IPS-20b (cell line): Measurements from ENCODE around the gene PEPD.

Experiments used
- H3K27ac ChIP-seq: one replicate; pipeline ENCODE4 v1.5.1; 2013; ENCODE audit warnings: low read length
- H3K27me3 ChIP-seq: 2 replicates; pipeline ENCODE4 v1.6.1; 2013; ENCODE audit warnings: mild to moderate bottlenecking, low read length, inconsistent platforms; ENCODE audit not compliant: insufficient read depth
- H3K36me3 ChIP-seq: 2 replicates; pipeline ENCODE4 v1.6.1; 2013; ENCODE audit warnings: low read depth, mild to moderate bottlenecking, inconsistent platforms, low read length, moderate library complexity; ENCODE audit not compliant: insufficient read depth
- H3K4me1 ChIP-seq: 2 replicates; pipeline ENCODE4 v1.6.1; 2013; ENCODE audit warnings: mild to moderate bottlenecking, control low read depth, inconsistent platforms, low read length, moderate library complexity; ENCODE audit not compliant: insufficient read depth
- H3K4me3 ChIP-seq: 2 replicates; pipeline ENCODE4 v1.5.1; 2013; ENCODE audit warnings: mild to moderate bottlenecking, low read length, inconsistent platforms
- H3K9ac ChIP-seq: 2 replicates; pipeline ENCODE4 v1.6.1; 2013; ENCODE audit warnings: low read depth, mild to moderate bottlenecking, inconsistent platforms, low read length, moderate library complexity
- H3K9me3 ChIP-seq: 2 replicates; pipeline ENCODE4 v1.6.1; 2013; ENCODE audit warnings: mild to moderate bottlenecking, low read depth, low read length, inconsistent platforms; ENCODE audit not compliant: insufficient read depth

The PEPD gene

DNA sequence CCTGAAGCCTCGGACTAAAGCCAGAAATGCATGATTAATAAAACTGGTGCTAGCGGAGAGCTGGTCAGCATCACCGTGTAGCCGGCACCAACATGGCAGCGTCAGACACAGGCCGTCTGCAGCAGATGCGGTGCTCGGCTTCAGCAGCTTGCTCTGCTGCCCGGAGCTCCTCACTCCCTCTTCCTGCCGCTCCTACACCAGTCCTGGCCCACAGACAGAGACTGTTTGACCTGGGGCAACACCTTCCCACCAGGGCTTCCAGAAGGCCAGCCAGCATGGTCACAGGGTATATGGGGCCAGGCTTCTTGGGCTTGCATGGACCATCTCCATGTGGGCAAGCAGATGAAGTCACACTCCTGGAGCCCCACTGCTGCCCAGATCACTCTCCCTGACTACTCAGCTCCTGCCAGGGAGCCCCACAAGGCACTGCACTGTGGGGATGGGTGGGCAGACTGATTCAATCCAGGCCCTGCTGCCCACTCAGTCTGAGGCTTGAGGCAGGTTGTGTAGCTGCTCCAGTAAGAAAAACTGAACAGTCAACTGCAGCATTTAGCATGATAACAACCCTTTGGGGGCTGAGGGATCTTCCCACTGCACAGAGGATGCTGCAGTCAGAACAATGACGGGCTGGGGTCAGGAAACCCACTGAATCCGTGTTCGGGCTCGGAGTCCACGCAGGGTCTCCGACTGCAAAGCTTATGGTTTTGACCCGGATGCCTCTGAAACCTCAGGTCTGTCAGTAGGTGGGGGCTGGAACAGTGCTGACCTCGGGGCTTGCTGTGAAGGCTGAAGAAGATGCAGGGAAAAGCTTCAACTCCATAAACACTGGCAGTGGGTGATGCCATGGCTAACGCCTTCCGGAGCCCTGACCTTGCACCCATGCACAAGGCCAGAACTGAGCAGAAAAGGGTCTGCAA lies 102.5 kb downstream of the PEPD start:
- no peaks in the 10 kb centered on the region for H3K9me3 ChIP-seq
- no peak overlapping the region for H3K27ac ChIP-seq
- peaks cover 13% of the 10 kb centered on the region; the same call in 1 of the 2 replicates for H3K4me1 ChIP-seq
- H3K4me3 ChIP-seq = no peak overlapping the region
- no peaks in the 10 kb centered on the region for H3K36me3 ChIP-seq
- H3K27me3 ChIP-seq = no peaks in the 10 kb centered on the region
- H3K9ac ChIP-seq = no peak overlapping the region

DNA sequence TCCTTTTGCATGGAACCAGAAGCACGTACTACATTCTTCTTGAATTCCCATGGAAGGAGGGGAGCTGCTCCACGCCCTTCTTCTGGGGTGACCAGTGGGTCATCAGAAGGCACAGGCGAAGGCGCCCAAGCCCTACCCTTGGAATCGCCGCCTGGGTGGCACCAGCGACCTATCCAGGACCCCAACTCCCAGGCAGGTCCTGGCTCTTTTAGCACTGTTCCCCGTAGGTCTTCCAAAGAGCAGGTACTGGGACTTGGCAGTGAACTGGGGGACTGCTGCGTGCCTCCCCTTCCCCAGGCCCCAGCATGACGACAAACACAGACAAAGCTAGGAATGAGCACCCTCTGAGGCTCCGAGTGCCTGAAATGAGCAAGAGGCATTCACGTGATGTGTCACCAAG lies 103.1 kb downstream of the PEPD start:
- Histone ChIP-seq H3K4me3 (no peak overlapping the region), H3K27me3 (no peaks in the 10 kb centered on the region), H3K36me3 (no peaks in the 10 kb centered on the region), H3K9ac (no peak overlapping the region), H3K9me3 (no peaks in the 10 kb centered on the region), H3K27ac (no peak overlapping the region), H3K4me1 (peaks cover 13% of the 10 kb centered on the region; the same call in 1 of the 2 replicates)

DNA sequence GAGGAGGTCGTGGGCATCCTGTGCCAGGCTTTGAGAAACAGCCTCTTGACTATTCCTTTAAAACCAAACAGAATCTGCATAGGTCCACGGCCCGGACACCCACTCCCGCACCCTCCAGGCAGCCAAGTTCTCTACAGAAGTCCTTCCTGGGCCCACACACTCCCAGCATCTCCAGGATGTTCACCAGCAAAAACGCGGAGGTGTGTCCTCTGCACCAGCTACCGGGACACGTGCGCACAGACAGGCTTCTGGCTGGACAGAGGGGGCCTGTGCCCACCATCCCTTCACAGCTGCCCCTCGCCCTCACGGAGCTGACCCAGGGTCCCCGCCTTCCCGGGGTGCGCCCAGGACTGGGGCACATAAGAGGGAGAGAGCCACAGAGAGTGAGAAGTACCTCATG lies 103.8 kb downstream of the PEPD start:
- Histone ChIP-seq H3K27ac (no peak overlapping the region), H3K4me3 (no peak overlapping the region), H3K27me3 (no peaks in the 10 kb centered on the region), H3K9me3 (no peaks in the 10 kb centered on the region), H3K9ac (no peak overlapping the region), H3K4me1 (peaks cover 13% of the 10 kb centered on the region; the same call in 1 of the 2 replicates), H3K36me3 (no peaks in the 10 kb centered on the region)

DNA sequence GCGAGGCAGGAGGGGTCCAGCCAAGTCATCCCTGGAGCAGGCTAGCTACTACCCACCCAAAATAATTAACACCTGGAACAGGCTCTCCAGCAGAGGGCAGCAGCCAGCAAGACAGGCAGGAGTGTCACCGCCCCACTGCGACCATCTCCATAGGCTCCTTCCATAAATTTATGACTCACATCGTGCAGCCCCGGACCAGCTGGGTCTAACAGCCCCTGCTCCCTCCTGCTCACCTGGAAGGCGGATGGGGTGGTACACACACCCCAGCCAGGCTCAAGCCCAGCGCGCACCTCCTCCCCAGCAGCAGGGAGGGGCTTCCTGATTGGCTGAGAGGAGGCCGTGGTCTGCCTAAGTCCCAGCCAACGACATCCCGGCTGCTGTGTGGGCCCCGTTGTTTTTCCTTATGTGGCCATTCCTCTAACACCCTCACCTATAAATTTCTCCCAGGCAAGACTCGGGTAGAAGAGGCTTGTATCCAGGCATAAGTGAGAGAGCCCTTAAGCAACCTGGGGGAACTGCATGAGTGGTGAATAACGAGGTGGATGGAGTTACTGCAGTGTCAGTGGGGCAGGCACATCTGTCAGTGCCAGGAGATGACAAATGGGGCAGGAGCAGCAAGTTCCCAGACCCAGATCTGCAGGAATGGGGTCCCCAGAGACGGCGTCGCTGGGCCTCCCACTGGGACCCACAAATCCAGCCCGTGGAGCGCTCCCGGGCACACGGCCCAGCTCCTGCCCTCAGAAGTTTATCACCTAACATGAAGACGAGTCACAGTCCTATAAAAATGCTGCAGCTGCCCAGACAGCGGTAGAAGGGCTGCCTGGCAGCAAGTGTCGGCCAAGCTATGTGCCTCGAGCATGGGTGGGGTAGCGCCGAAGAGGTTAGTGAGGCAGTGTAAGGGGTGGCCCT lies 105.0 kb downstream of the PEPD start:
- Histone ChIP-seq H3K27me3 (no peaks in the 10 kb centered on the region), H3K27ac (no peak overlapping the region), H3K4me3 (no peak overlapping the region; the same call in 1 of the 2 replicates), H3K9ac (no peak overlapping the region), H3K9me3 (no peaks in the 10 kb centered on the region), H3K4me1 (peaks cover 13% of the 10 kb centered on the region; the same call in 1 of the 2 replicates), H3K36me3 (no peaks in the 10 kb centered on the region)

DNA sequence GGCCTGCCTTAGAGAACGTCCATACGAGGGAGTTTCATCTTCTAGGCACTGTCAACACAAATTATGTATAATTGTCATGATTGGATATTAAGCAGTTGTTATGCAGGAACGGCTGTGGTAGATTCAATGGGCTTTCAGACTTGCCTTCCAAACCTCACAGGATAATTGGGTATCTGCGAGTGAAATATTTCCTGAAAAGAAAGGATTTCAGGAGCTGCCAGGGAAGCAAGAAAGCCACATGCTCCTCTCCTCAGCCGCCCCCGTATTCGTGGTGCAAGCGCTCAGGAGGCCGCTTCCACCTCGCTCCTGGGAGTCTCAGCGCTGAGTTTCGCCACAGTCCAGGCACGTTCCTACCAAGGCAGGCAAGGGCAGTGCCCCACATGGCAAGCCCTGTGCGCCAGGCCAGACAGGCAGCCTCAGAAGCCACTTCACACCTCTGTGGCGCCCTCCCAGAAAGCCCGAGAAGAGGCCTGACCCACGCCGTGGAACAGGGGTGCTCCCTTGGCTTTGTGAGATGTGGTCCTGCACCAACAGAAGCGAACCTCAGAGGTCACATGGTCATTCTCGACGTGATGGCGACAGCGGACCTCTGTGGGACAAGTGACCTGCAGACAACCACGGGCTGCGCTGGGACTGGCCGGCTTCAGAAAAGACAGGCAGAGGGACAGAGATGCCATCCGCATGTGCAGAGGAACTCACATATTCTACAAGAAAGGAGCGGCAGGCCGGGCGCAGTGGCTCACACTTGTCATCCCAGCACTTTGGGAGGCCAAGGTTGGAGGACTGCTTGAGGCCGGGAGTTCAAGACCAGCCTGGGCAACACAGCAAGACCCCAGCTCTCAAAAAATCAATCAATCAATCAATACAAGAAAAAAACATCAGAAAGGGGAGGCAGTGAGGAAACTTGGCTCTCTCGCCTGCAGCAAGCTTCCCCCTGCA lies 106.7 kb downstream of the PEPD start:
- no peak overlapping the region for H3K4me3 ChIP-seq
- H3K4me1 ChIP-seq = peaks cover 13% of the 10 kb centered on the region; the same call in 1 of the 2 replicates
- no peaks in the 10 kb centered on the region for H3K36me3 ChIP-seq
- no peaks in the 10 kb centered on the region for H3K27me3 ChIP-seq
- H3K27ac ChIP-seq = no peak overlapping the region
- no peaks in the 10 kb centered on the region for H3K9me3 ChIP-seq
- H3K9ac ChIP-seq = no peak overlapping the region

DNA sequence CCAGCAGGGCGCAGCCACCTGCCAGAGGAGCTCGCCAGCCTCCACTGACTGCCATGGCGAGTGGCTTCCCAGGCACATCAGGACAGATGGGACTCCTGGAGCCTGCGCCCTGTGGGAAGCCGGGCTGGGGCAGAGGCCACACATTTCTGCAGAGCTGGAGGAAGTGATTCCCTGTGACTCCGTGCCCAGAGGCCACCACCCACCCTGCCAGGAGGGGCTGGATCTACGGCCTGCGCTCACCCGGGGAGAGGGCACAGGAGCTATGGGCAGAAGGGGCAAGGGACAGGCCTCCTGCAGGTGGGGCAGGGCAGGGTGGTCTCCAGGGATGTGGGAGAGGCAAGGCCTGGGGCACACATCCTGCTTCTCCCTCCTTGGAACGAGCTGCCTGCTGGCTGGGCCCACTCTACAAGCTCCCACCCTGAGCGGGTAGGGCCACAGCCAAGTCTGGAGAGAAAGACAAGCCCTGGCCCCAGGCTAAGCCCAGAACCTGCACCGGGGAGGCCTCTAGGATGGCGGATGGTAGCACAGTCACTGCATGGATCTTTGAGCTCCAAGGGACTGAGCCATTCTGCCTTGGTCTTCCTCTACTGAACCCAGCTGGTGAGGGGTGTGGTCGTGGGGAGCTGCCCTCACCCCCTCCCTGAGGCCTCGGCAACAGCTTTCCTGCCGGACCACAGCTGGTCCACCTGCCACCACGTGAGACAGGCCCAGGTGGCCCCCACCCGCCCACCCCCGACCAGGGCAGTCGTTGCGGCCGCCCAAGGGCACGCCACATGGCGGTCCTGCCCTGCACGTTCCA lies 107.5 kb downstream of the PEPD start:
- H3K36me3 ChIP-seq = no peaks in the 10 kb centered on the region
- no peak overlapping the region for H3K9ac ChIP-seq
- no peak overlapping the region for H3K27ac ChIP-seq
- H3K4me1 ChIP-seq = peaks cover 5% of the 10 kb centered on the region; the same call in 1 of the 2 replicates
- H3K9me3 ChIP-seq = no peaks in the 10 kb centered on the region
- no peak overlapping the region for H3K4me3 ChIP-seq
- H3K27me3 ChIP-seq = no peaks in the 10 kb centered on the region

DNA sequence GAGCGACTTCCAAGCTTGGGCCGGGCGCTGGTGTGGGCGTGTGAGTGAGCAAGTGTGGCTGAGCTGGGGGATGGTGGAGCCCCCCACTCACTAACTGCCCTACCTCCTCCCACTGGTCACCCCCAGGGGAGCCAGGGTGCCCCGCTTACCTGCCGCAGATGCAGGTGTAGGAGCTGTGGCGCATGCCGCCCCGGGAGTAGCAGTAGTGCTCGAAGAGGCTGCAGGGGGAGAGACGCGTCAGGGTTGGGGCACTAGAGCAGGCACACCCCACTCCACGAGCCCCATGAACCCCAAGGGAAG lies 108.2 kb downstream of the PEPD start:
- Histone ChIP-seq H3K36me3 (no peaks in the 10 kb centered on the region), H3K9me3 (no peaks in the 10 kb centered on the region), H3K9ac (no peak overlapping the region), H3K4me3 (no peak overlapping the region), H3K27ac (no peak overlapping the region), H3K4me1 (peaks cover 2% of the 10 kb centered on the region; the same call in 1 of the 2 replicates), H3K27me3 (no peaks in the 10 kb centered on the region)

DNA sequence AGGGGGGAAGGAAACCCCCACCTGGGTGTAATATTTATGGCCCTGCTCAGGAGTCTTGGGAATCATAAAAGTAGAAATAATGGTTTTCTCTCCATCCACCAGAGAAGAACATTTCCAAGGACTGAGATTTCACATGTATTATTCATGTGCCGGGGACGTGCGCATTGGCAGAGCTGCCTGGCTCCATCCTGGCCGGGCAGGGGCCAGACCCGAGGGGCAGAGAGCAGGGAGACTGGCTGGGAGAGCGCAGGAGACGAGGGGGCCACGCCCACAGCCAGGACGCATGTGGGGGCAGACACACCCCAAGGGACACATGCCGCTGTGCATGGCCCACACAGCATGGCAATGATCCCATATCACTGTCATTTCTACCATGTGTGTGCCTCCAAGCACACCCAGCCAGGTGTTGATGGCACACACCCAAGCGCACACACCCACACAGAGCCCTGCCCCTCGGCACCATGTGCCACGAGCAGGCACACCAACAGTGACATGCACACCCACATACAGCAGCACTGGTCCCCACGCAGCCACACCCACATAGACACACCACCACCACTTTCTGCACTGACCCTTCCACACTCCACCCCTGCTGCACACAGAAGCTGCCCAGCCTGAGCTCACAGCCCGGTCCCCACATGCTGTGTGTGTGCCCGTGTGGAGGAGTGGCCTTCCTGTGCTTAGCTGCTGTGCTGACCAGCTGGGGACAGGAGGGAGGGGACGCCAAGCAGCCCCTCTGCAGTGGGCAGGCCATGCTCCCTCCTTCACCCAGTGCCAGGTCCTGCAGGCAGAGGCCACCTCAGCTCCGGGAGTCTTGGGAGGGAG lies 108.8 kb downstream of the PEPD start:
- no peaks in the 10 kb centered on the region for H3K9me3 ChIP-seq
- no peaks in the 10 kb centered on the region for H3K27me3 ChIP-seq
- H3K4me3 ChIP-seq = no peak overlapping the region
- H3K36me3 ChIP-seq = no peaks in the 10 kb centered on the region
- H3K9ac ChIP-seq = no peak overlapping the region
- H3K27ac ChIP-seq = no peak overlapping the region
- no peaks in the 10 kb centered on the region for H3K4me1 ChIP-seq

DNA sequence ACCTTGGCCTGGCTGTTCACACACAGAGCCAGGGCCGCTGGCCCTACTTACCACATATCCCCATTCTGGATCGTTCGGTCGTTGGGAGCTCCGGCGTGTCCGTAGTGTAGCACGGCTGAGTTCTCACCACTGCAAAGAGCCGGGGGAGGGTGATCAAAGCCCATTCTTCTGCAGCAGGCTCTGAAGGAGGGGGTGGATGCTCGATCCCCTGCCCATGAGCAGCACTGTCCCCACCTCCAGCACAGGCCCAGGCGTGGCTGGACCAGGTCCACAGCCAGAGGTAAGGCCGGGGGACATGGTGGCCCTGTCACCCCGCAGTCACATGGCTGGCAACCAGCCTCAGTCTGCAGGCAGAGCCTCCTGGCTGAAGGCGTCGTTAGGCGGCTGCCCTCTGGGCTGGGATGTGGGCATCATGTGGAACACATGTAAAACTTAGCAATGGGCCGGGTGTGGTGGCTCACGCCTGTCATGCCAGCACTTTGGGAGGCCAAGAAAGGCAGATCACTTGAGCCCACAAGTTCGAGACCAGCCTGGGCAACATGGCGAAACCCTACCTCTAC lies 109.9 kb downstream of the PEPD start:
- Histone ChIP-seq H3K36me3 (no peaks in the 10 kb centered on the region), H3K9me3 (no peaks in the 10 kb centered on the region), H3K27ac (no peak overlapping the region), H3K27me3 (no peaks in the 10 kb centered on the region), H3K4me1 (peaks cover under 1% of the 10 kb centered on the region; the same call in 1 of the 2 replicates), H3K9ac (no peak overlapping the region), H3K4me3 (no peak overlapping the region)

DNA sequence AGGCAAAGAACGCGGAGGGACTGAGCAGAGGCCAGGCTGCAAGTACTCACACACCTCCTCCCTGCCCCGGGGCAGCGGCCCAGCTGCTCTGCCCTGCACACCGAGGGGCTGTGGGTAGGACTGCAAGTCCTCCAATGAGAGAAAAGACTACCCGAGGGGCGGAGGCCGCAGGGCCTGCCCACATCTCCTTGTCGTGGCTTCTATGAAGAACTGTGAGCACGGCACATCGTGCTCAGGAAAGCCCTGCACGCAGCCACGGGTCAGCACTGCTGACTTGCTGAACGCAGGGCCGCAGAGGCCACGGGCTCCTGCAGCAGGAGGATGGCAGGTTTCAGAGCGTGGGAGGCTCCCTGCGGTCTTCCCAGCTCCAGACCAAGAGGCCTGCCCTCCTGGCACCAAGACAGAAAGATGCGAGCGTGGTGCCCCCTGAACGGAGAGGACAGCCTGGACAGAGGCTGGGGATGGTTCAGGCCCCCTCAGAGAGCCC lies 110.6 kb downstream of the PEPD start:
- Histone ChIP-seq H3K27ac (no peak overlapping the region), H3K4me3 (no peak overlapping the region), H3K4me1 (peaks cover 3% of the 10 kb centered on the region; the same call in 1 of the 2 replicates), H3K9me3 (no peaks in the 10 kb centered on the region), H3K27me3 (no peaks in the 10 kb centered on the region), H3K36me3 (no peaks in the 10 kb centered on the region), H3K9ac (no peak overlapping the region; the same call in 1 of the 2 replicates)
